ENCODE results near the gene SLC4A1. TPM values are rescaled to one million over a fixed set of nuclear protein-coding genes. Genes with fewer than 3 reads are reported as not detected.
A peak's percentile ranks its signal among the peaks of the same experiment; 100 is the strongest.

Gene SLC4A1
- total and polyA plus RNA-seq, 3 donors from 2014 or later, result 0.12 to 0.71 (median 0.37) TPM

DNA sequence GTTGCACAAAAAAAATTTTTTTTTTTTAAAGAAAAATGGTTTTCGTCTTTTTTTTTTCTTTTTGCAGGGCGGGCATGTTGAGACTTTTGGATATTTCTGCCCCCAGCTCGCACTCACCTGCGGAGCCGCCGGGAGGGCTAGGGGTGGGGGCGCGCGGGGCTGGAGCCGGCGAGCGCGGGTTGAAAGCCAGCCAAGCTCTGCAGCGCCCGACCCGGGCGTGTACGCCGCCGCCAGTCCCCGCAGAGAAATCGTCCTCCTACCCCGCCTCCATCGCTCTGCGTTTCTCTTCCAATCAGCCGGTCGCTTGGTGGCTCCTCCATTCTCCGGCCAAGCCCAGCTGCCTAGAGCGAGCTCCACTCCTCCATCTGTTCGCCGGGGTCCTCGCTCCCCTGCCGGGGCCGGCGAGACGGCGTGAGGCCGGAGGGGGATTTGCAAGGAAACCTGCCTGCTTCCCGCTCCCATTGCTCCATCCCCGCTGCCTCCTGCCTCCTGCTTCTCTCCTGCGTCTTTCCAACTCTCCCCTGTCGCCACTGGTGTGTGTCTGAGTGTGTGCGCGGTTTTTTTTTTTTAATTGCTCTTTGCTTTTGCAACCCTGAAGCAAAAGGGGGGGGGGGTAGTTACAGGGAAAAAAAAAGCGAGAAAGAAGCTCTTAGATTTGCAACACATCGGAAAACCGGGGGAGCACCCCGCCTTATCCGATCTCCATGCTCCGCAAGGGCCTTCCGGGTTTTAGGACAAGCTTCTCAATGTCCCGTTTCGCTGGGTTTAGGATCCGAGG, 46.7 kb downstream of the SLC4A1 start:
- 0 to 1% methylated on average over 38 to 53 of the region's 54 CpGs for WGBS, 2 donors

DNA sequence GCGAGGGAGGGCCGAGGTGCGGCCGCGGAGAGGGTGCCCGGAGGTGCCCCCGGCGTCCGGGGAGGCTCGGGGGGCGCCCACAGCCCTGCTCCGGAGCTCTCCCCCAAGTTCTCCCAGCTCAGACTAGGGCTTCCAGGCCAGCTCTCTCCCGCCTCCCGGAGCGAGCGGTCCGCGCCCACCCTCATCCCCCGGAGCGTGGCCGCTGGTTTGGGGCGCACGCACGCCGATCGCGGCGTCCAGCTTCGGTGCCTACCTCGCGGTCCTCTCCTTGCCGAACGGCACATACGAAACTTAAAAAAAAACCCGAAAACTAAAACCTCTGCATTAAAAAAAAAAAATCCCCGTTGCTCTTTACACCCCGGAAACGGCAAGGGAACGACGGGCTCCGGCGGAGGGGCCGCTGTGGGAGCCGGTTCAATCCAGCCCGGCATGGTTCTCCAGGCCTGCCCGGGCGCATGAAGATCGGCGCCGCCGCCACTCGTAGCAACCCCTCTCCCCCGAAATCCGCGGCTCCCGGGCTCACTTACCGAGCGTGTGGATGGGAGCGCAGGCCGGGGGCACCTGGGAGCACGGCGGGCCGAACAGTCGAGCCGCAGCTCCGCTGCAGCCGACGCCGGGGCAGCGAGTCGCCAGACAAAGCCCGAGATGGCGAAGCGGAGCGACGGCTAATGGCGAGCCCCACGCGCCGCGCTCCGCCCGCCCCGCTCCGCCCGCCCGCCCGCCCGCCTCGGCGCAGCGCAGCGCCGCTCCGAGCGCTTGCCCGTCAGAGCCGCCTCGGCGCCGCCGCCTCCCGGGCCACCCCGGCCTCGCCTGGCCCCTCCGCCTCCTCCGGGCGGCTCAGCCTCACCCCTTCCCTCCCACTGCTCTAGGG, 47.5 kb downstream of the SLC4A1 start:
- WGBS, 2 donors, result 0 to 1% methylated on average over 50 to 105 of the region's 108 CpGs
- intact Hi-C loops (cut with DNase I; ENCODE audit: low total_unique reads), result loop anchor here (5.0 kb wide), 1 partner anchor 102 kb away; the partner anchor contains the start of gene SLC25A39
- Histone ChIP-seq H3K27ac (peak overlapping the region; percentile 96 to 99), H3K27me3 (no peaks in the 10 kb centered on the region), H3K4me3 (peak overlapping the region; percentile 78 to 93), H3K4me1 (peaks cover 31% of the 10 kb centered on the region), H3K36me3 (ENCODE audit: low read depth, missing control alignments) (no peaks in the 10 kb centered on the region), H3K9me3 (no peaks in the 10 kb centered on the region)
- no peak for TF ChIP-seq POLR2A (IDR thresholded peaks at IDR 0.05)
- TF ChIP-seq, protein P1, sequence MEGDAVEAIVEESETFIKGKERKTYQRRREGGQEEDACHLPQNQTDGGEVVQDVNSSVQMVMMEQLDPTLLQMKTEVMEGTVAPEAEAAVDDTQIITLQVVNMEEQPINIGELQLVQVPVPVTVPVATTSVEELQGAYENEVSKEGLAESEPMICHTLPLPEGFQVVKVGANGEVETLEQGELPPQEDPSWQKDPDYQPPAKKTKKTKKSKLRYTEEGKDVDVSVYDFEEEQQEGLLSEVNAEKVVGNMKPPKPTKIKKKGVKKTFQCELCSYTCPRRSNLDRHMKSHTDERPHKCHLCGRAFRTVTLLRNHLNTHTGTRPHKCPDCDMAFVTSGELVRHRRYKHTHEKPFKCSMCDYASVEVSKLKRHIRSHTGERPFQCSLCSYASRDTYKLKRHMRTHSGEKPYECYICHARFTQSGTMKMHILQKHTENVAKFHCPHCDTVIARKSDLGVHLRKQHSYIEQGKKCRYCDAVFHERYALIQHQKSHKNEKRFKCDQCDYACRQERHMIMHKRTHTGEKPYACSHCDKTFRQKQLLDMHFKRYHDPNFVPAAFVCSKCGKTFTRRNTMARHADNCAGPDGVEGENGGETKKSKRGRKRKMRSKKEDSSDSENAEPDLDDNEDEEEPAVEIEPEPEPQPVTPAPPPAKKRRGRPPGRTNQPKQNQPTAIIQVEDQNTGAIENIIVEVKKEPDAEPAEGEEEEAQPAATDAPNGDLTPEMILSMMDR (IDR thresholded peaks at IDR 0.05), result no peak
- DNase-seq, result peak; percentile 45

More for the DNA sequence above, 46.7 kb downstream of the SLC4A1 start:
- peak overlapping the region; percentile 91 to 99 for H3K27ac ChIP-seq
- DNase-seq, result peak; percentile 79
- H3K4me1 ChIP-seq, result peaks cover 31% of the 10 kb centered on the region
- no peaks in the 10 kb centered on the region for H3K36me3 ChIP-seq (ENCODE audit: low read depth, missing control alignments)
- intact Hi-C loops (cut with DNase I; ENCODE audit: low total_unique reads), result loop anchor here (5.0 kb wide), 1 partner anchor 101 kb away; the partner anchor contains the start of gene SLC25A39
- peak overlapping the region; percentile 78 to 93 for H3K4me3 ChIP-seq
- no peak for TF ChIP-seq POLR2A (IDR thresholded peaks at IDR 0.05)
- TF ChIP-seq, protein P1 (IDR thresholded peaks at IDR 0.05), result no peak
- no peaks in the 10 kb centered on the region for H3K27me3 ChIP-seq
- H3K9me3 ChIP-seq, result no peaks in the 10 kb centered on the region

DNA sequence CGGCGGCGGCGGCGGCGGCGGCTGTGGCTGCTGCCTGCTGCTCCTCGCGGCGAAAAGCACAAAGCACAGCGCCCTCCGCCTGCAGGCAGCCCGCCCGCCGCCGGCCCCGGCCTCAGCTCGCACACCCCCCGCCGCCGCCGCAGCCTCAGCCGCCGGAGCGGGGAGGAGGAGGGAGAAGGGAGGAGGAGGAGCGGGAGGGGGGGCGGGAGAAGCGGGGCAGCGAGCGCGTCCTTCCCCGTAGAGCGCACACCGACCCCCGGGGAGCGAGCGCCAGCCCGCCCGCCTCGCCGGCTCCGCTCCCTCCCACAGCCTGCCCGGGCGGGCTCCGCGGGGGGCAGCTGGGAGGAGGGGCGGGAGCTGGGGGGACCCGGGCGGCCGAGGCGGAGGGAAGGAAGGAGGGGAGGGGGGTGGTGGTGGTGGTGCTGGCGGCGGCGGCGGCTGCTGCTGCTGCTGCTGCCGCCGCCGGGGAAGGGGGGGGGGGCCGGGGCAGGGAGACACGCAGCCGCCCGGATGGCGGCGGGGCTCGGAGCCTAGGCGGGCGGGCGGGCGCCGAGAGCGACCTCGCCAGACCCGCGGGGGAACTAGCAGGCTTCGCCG, 48.2 kb downstream of the SLC4A1 start, which contains the start of gene UBTF:
Gene UBTF, minus strand, starts transcription at position 60 of the 597 bp plus-strand sequence. CDS start 1,446 bp downstream, outside the sequence.
- peak; percentile 60 for DNase-seq
- intact Hi-C loops (cut with DNase I; ENCODE audit: low total_unique reads), result loop anchor here (5.0 kb wide), 1 partner anchor 103 kb away; the partner anchor contains the start of gene SLC25A39
- peak within 1 kb of the TSS; percentile 78 to 93 for H3K4me3 ChIP-seq

DNA sequence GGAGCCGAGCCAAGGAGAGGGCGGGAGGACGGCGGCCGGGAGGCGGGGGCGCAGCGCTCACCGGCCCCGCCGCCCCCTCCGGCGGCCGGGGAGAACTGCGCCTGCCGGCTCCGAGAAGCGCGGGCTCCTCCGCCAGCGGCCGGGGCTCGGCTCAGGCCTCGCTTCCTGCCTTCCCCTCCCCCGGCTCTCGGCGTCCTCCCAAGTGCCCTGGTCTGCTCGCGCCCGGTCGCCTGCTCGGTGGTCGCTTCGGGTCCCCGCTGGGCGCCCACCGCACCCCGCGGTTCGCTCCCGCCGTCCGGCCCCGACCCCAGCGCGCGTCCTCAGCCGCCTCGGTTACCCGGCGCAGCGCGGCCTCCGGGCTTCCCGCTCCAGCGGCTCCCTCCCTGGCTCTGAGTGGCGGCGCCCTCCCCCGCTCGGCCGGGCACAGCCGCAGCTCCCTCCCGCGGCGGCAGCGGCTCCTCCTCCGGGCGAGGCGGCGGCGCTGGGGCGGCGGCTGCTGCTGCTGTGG, 48.8 kb downstream of the SLC4A1 start:
- WGBS, 2 donors, result 0 to 1% methylated on average over 5 to 58 of the region's 73 CpGs
- H3K27me3 ChIP-seq, result no peaks in the 10 kb centered on the region
- no peaks in the 10 kb centered on the region for H3K9me3 ChIP-seq
- peaks cover 31% of the 10 kb centered on the region for H3K4me1 ChIP-seq
- no peaks in the 10 kb centered on the region for H3K36me3 ChIP-seq (ENCODE audit: low read depth, missing control alignments)
- intact Hi-C loops (cut with DNase I; ENCODE audit: low total_unique reads), result no loop called here
- DNase-seq, result peak; percentile 56
- H3K27ac ChIP-seq, result peak overlapping the region; percentile 89 to 99
- peak overlapping the region; percentile 78 to 93 for H3K4me3 ChIP-seq
- TF ChIP-seq POLR2A (IDR thresholded peaks at IDR 0.05), result no peak
- TF ChIP-seq, protein P1 (IDR thresholded peaks at IDR 0.05), result peak; percentile 33 to 69 (median 65)

More for the DNA sequence above, 48.2 kb downstream of the SLC4A1 start, which contains the start of gene UBTF:
- Histone ChIP-seq H3K27ac (peak within 1 kb of the TSS; percentile 96 to 99), H3K9me3 (no peaks in the 10 kb centered on the region), H3K27me3 (no peaks in the 10 kb centered on the region), H3K4me1 (peaks cover 31% of the 10 kb centered on the region), H3K36me3 (ENCODE audit: low read depth, missing control alignments) (no peaks in the 10 kb centered on the region)
- TF ChIP-seq, protein P1 (IDR thresholded peaks at IDR 0.05), result no peak
- TF ChIP-seq POLR2A (IDR thresholded peaks at IDR 0.05), result no peak
- WGBS, 2 donors, result 1 to 4% methylated on average over 5 to 22 of the region's 76 CpGs

All from testis (tissue), 3 donors.